HG02798 (cell line): ENCODE results near the gene TCIRG1.
A peak's percentile ranks its signal among the peaks of the same experiment; 100 is the strongest.

Experiments
- ATAC-seq: cut with Tn5 transposase; IDR thresholded peaks from one replicate; pipeline ENCODE4 v1.9.1; 2021; ENCODE audit warnings: mild to moderate bottlenecking; ENCODE audit not compliant: unreplicated experiment, poor library complexity

The TCIRG1 gene

GRCh38 chr11:68036141-68036716 lies 2.6 kb upstream of the TCIRG1 start:
- ATAC-seq: no peak

DNA sequence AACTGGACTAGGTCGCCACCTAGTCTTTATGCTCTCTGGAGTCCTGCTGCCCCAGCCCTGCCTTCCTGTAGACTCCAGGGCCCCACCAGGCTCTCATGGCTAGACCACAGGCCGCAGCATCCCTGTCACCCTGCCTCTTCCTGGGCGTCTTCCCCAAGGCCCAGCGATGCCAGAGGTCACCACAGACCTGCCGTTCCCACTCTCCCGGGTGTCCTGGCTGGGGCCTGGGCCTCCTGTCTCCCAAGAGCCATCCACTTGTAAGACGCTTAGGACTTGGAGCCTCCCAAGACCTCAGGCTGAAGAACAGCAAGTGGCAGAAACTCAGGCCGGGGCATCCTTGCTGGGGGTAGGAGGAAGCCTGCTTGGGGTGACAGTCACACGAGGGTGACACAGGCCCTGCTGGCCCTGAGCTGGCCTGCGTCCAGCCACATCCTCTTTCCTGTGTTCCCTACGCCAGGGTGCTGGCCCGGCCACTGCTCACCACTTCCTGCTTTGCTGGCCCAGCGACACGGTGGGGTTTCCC lies 2.0 kb upstream of the TCIRG1 start:
- ATAC-seq: no peak

DNA sequence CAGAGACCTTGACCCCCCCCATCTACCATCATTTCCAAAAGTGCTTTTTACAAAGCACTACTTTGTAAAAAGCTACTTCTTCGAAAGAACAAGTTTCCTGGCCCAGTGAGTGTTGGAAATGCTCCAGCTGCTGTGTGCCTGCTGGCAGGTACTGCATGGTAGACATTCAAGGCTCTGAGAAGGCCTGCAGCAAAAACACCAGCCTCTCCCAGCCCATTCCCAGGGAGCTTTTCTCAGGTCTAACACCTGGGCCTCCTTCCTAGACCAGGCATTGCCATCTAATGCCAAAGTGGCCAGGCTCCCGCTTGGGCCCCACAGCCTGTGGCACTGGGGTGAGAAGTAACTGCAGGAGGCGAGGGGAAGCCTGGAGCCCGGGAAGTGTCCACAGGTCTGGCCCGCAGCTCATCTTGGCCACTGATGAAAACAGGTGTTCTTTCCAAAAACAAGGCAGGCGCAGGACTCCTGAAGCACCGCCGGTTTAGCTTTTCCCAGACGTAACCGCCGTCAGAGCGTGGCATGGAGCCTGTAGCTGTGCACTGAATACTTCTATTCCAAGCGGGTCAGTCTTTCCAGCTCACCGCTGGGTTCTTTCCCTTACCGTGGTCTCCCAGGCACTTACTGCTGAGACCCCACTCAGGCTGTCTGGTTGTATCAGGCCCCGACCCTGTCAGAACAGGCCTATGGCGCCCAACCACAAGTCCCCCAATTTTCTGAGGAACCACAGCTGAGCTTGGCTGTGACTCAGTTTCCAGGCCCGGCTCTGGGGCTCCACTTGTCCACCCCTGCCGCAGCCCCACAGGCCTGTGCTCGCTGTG lies 1.2 kb upstream of the TCIRG1 start:
- ATAC-seq: no peak

GRCh38 chr11:68038226-68038717 lies 553 bp upstream of the TCIRG1 start:
- no peak for ATAC-seq

DNA sequence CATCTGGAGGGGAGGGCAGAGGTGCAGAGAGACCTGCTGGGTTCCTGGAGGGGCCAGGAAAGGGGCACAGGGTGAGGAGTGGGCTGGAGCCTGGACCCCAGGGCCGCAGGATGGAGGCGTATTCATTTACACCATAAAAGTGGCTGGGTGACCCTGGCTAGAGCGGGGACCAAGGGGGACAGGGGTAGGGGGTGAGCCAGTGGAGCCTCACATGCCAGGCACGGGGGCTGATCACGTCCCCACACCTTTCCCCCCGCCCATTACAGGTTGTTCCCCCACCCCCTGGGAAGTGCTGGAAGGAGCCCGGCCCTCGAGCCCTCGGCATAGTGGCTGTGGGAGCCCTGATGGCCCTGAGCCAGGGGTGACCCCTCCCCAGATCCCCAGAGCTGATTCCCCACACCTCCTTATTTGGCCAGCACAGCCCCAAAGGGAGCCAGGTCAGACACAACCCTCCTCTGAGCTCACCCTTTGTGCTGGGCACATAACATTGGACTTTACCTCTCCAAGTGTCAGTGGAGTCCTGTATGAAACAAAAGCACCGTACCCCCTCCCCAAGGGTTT lies 781 bp downstream of the TCIRG1 start:
- ATAC-seq: no peak

DNA sequence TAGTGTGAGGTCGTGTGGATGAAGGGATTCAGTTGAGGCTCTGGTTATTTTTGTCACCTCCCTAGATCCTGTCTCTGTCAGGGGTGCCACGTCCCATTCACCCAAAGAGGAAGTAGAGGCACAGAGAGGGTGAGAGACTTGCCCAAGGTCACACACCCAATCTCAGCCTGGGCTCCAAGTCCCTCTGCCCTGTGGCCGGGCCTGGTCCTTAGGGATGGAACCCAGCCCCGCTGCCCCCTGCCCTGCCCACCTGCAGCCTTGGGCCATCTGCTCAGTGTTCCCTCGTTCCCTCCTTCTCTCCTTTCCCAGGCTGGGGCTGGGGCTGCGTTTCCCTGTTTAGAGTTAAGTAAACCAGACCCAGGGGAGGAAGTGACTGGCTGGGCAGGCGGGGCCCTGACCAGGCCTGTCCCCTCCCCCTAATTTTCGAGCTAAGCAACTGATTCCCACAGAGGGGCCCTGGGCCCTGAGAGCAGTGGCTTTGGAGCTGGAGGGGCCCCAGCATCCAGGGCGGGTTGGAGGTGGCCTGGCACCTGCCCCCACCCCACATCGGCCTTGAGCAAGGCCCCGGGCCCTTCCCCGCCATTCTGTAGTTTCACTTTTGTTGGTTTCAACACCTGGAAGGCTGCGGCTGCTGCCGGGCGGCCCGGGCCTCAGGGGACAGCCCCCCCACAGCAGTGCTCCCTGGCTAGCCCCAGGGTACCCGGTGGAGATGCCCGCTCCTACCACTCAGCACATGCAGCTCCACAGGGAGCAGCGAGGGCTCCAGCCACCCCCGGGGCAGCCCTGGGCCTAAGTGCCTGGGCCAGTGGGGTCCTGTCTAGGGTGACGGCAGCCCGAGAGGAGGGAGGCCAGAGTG lies 1.5 kb downstream of the TCIRG1 start:
- ATAC-seq: peak; percentile 60

DNA sequence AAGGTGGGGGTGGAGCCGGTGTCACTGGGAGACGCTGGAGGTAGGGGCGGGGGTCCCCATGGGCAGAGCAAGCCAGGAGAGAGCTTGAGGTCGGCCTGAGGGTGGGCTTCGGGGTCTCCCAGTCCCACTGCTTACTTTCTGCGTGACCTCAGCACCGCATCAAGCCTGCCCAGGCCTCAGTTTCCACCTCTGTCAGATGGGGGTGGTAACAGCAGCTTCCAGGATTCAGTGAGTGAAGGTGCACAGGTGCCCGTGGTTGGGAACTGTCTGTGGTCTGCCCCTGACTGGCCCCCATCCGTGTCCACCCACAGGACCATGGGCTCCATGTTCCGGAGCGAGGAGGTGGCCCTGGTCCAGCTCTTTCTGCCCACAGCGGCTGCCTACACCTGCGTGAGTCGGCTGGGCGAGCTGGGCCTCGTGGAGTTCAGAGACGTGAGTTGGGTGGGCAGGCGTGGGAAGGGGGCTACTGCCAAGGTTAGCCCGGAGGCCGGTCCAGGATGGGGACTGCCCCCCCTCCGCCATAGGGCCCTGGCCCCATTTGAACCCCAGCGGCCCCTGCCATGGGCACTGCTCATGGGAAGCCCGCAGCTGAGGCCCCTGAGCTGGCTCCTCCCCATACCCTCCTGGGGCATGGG lies 2.2 kb downstream of the TCIRG1 start:
- ATAC-seq: no peak

- no peak for ATAC-seq
Observed at GRCh38 chr11:68041617-68042218, 2.9 kb downstream of the TCIRG1 start.

DNA sequence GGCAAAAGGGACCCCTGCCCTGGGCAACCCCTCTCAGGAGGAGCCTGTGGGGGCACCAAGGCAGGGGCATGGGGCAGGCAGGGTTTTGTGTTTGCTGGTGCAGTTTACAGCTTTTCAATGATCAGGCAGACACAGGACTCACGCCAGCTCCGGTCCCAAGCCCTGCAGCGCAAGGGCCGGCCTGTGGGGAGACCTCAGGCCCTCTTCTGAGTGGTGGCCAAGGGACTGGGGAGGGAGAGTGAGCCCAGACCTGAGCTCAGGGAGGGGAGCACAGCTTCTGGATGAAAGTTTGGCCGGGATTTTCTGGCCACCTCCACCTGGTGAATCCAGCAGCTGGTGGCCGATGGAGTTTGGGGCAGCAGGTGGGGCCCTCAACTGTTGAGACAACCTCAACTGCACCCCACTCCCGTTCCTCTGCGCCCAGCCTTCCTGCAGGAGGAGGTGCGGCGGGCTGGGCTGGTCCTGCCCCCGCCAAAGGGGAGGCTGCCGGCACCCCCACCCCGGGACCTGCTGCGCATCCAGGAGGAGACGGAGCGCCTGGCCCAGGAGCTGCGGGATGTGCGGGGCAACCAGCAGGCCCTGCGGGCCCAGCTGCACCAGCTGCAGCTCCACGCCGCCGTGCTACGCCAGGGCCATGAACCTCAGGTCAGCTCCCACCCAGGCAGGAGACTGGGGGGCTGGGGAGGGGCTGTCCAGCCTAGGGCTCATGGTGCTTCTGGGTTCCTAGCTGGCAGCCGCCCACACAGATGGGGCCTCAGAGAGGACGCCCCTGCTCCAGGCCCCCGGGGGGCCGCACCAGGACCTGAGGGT lies 3.6 kb downstream of the TCIRG1 start:
- ATAC-seq: no peak

DNA sequence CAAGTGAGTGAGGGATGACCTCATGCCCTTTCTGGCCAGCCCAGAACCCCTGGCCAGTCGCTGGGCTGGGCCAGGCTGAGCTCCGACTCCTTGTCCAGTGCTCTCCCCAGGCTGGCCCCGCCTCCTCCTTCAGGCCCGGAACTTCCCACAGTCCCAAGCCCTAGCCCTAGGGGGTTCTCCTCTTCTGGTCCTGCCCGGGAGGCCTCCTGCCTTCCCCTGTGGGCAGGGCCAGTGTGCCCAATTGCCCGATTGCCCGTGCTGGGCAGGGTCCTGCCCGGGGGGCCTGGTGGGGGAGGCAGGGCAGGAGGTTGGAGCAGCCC lies 4.2 kb downstream of the TCIRG1 start:
- ATAC-seq: no peak

GRCh38 chr11:68043349-68044144 lies 4.7 kb downstream of the TCIRG1 start:
- ATAC-seq: no peak

DNA sequence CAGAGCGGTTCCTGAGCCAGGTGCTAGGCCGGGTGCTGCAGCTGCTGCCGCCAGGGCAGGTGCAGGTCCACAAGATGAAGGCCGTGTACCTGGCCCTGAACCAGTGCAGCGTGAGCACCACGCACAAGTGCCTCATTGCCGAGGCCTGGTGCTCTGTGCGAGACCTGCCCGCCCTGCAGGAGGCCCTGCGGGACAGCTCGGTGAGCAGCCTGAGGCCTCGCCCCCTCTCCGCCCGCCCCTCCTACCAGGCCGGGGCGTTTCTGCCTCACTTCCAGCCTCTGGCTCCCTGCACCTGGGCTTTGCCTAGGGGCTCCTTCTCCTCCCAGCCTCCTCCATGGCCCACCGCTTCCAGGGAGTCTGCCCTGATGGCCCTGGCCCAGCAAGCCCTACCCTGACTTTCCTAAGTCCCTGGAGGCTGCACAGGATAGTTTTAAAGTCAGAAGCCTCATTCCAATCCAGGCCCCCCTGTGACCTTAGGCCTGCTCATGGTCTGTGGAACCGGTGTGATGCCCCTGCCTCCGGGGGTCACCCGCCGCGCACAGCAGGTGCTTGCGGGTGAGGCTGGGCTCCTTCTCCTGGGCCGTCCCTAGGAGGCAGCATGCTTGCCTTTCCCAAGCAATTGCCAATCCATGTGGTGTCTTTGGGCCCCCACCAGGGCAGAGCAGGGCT lies 5.5 kb downstream of the TCIRG1 start:
- no peak for ATAC-seq

DNA sequence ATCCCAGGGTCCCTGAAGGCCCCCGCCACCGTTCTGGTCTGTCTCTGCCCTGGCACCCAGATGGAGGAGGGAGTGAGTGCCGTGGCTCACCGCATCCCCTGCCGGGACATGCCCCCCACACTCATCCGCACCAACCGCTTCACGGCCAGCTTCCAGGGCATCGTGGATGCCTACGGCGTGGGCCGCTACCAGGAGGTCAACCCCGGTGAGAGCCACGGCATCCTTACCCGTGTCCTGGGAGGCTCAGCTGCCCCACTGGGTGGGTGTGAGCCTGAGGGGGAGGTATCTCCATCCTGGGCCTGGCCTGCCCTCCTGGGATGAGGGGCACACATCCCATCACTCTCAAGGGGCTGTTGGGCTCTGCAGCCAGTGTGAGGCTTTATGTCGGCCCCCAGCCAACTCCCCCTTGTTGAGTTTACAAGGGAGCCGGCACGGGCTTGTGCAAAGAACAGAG lies 6.1 kb downstream of the TCIRG1 start:
- ATAC-seq: no peak

GRCh38 chr11:68047437-68048290 lies 8.8 kb downstream of the TCIRG1 start:
- no peak for ATAC-seq

DNA sequence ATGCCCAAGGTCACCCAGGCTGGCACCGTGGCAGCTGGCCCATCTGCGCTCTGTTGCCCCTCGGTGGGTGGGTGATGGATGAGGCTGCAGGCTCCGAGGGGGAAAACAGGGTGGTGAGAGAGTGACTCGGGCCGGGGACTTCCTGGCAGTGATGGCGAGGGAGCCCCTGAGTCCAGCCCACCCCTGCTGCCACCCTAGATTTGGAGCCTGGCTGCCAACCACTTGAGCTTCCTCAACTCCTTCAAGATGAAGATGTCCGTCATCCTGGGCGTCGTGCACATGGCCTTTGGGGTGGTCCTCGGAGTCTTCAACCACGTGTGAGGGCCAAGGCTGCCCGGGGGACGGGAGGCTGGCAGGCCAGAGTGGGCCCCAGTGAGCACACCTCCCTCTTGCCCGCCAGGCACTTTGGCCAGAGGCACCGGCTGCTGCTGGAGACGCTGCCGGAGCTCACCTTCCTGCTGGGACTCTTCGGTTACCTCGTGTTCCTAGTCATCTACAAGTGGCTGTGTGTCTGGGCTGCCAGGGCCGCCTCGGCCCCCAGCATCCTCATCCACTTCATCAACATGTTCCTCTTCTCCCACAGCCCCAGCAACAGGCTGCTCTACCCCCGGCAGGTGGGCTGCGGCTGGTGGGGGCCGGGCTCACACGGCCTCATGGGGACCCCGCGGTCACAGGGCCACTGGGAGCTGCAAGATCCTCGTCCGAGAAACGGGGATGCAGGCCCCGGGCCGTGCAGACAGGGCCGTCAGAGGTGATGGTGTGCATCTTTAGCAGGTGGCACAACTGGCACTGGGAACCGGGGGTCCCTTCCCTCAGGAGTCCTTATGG lies 10.1 kb downstream of the TCIRG1 start:
- ATAC-seq: no peak
